Stimulated activated CD4-positive, alpha-beta T cell treated with anti-CD3 and anti-CD28 coated beads, Interleukin-4, amount 100 ng/mL, for 4 hours (primary cell): ENCODE data around the gene RPL39.
"Not testable (repeated sequence)": the region's sequence is repeated elsewhere in the genome, so short reads cannot be mapped to it uniquely, and the experiment has no call there.

Experiments used
- DNase-seq, 2 experiments: peaks; one replicate each; pipeline ENCODE4 v3.0.0-alpha.2; 2020

The RPL39 gene

GRCh38 chrX:119762718-119763117 lies 28.7 kb downstream of the RPL39 start:
- DNase-seq = no peak

- DNase-seq = no peak
Measured at GRCh38 chrX:119760026-119760877, 31.2 kb downstream of the RPL39 start.

GRCh38 chrX:119759248-119759766 lies 32.1 kb downstream of the RPL39 start:
- no peak for DNase-seq

- peak; percentile 14 to 26 for DNase-seq
Measured at GRCh38 chrX:119758731-119759247, 32.6 kb downstream of the RPL39 start.

- DNase-seq = peak; percentile 11 to 20
Measured at GRCh38 chrX:119757979-119758730, 33.3 kb downstream of the RPL39 start, which contains the start of gene SOWAHD. Gene SOWAHD (plus strand): TSS chrX:119758588. CDS start chrX:119758668, 80 bp downstream.

- no peak for DNase-seq
Measured at GRCh38 chrX:119757646-119757978, 33.8 kb downstream of the RPL39 start.

- no peak for DNase-seq
Measured at GRCh38 chrX:119756926-119757635, 34.3 kb downstream of the RPL39 start.

- DNase-seq = peak; percentile 16 to 28
Measured at GRCh38 chrX:119755981-119756533, 35.4 kb downstream of the RPL39 start.

- peak in 1 of 2 experiments; percentile 27 for DNase-seq
Measured at GRCh38 chrX:119753639-119754257, 37.7 kb downstream of the RPL39 start.

- no peak for DNase-seq
Measured at GRCh38 chrX:119753001-119753400, 38.4 kb downstream of the RPL39 start.

GRCh38 chrX:119750751-119751150 lies 40.7 kb downstream of the RPL39 start:
- DNase-seq = not testable (repeated sequence)

GRCh38 chrX:119750131-119750530 lies 41.3 kb downstream of the RPL39 start:
- DNase-seq = not testable (repeated sequence)

GRCh38 chrX:119745283-119745848 lies 46.1 kb downstream of the RPL39 start:
- DNase-seq = no peak

- no peak for DNase-seq
Measured at GRCh38 chrX:119738742-119739141, 52.7 kb downstream of the RPL39 start.
